SU-DHL-6 (cell line): ENCODE measurements around the gene PSMF1.
"Not testable (repeated sequence)": the region's sequence is repeated elsewhere in the genome, so short reads cannot be mapped to it uniquely, and the experiment has no call there.

Experiments
- H2AFZ ChIP-seq: fragments of 200-600 bp; sonication (generic); 2 replicates; pipeline ENCODE4 v1.6.1; 2014; ENCODE audit warnings: low read depth, mild to moderate bottlenecking, moderate library complexity, mixed read lengths, antibody characterized with exemption, low read length; ENCODE audit not compliant: severe bottlenecking
- H3F3A ChIP-seq: fragments of 200-600 bp; shearing (Covaris generic); 2 replicates; pipeline ENCODE4 v1.6.0; 2016; ENCODE audit warnings: antibody characterized with exemption, mild to moderate bottlenecking; ENCODE audit not compliant: insufficient read depth
- H3K27ac ChIP-seq: fragments of 200-600 bp; sonication (generic); 2 replicates; pipeline ENCODE4 v1.5.1; 2016; ENCODE audit warnings: low read depth, mild to moderate bottlenecking, low read length, moderate library complexity, mixed read lengths
- H3K27me3 ChIP-seq: fragments of 200-600 bp; sonication (generic), shearing (Covaris generic); 2 replicates; pipeline ENCODE4 v1.6.0; 2014; ENCODE audit warnings: mild to moderate bottlenecking, low read length
- H3K36me3 ChIP-seq: fragments of 200-600 bp; sonication (generic); 2 replicates; pipeline ENCODE4 v1.6.1; 2014; ENCODE audit warnings: mild to moderate bottlenecking, low read length, mixed read lengths
- H3K4me2 ChIP-seq: fragments of 300-600, 200-600 bp; shearing (Covaris generic), sonication (generic); 2 replicates; pipeline ENCODE4 v1.6.0; 2014; ENCODE audit warnings: low read length, low read depth, mild to moderate bottlenecking; ENCODE audit not compliant: poor library complexity, severe bottlenecking
- H3K4me3 ChIP-seq: fragments of 200-600 bp; sonication (generic); 2 replicates; pipeline ENCODE4 v1.5.1; 2014; ENCODE audit warnings: antibody characterized with exemption, low read length, mild to moderate bottlenecking, mixed read lengths; ENCODE audit not compliant: insufficient read depth, poor library complexity, severe bottlenecking
- H3K79me2 ChIP-seq: fragments of 200-600 bp; sonication (generic); 2 replicates; pipeline ENCODE4 v1.6.1; 2014; ENCODE audit warnings: mild to moderate bottlenecking, low read length, moderate library complexity; ENCODE audit not compliant: insufficient read depth
- H3K9ac ChIP-seq: fragments of 200-600 bp; sonication (generic); 2 replicates; pipeline ENCODE4 v1.7.0; 2014; ENCODE audit warnings: mild to moderate bottlenecking, low read length
- H3K9me2 ChIP-seq: fragments of 200-600 bp; sonication (generic); replicated peaks from 2 replicates; pipeline ENCODE4 v1.6.1; 2014; ENCODE audit warnings: low read length; ENCODE audit not compliant: insufficient read depth
- H3K9me3 ChIP-seq: fragments of 200-600 bp; sonication (generic); 2 replicates; pipeline ENCODE4 v1.6.1; 2014; ENCODE audit warnings: low read length, mixed read lengths; ENCODE audit not compliant: insufficient read depth
- H4K20me1 ChIP-seq: fragments of 200-600 bp; sonication (generic); 2 replicates; pipeline ENCODE4 v1.6.1; 2014; ENCODE audit warnings: low read depth, mild to moderate bottlenecking, antibody characterized with exemption, low read length, moderate library complexity, mixed read lengths
- CTCF ChIP-seq: fragments of 200-600 bp; sonication (generic); IDR thresholded peaks from one replicate; pipeline ENCODE4 v1.5.1; 2017; ENCODE audit warnings: antibody characterized with exemption, mild to moderate bottlenecking, low read length, moderate library complexity; ENCODE audit not compliant: insufficient read depth, poor library complexity, severe bottlenecking
- EZH2phosphoT487 ChIP-seq: fragments of 200-600 bp; sonication (generic), shearing (Covaris generic); conservative IDR thresholded peaks from 2 replicates; pipeline ENCODE4 v1.6.1; 2018; ENCODE audit warnings: mild to moderate bottlenecking, antibody characterized with exemption, low read length, moderate library complexity, mixed read lengths

Gene PSMF1

DNA sequence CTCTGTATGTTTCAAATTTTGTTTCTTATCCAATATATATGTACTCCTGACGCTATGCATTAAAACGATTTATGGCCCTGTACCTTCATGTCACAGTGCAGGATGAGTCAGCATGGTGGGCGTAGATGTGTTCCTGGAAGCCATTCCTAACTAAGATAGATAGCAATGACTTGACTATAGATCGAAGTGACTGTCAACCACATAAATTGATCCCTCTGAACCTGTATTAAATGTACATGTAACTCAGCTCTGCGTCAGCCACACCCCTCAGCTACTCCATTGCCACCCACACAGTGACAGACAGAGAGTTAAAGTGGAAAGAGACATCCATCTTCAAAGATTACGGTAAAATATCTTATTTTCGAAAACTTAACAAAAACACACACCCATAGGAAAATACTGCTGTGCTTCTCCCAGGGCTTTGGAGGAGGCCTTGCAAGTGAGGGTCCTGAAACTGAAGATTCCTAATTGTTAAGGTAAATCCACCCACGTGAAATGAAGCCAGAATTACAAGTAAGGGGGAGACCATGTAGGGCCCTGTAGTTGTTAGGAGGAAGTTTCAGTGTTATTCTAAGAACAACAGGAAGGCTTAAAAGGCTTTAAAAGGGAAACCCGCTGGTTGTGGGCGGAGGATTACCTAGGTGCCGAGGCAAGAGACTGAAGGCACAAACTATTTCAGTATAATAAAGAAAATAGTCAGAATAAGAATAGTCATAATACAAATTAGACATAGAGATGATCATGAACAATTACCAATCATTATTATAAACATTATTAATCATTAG is 97.2 kb downstream of the PSMF1 start:
- H3F3A ChIP-seq, result no peaks in the 10 kb centered on the region
- H3K4me2 ChIP-seq, result no peak overlapping the region
- H3K9me2 ChIP-seq, result no peaks in the 10 kb centered on the region
- no peaks in the 10 kb centered on the region for H3K36me3 ChIP-seq
- no peak overlapping the region for H2AFZ ChIP-seq
- no peak overlapping the region for H3K9ac ChIP-seq
- H3K4me3 ChIP-seq, result no peak overlapping the region
- no peaks in the 10 kb centered on the region for H3K79me2 ChIP-seq
- H3K27me3 ChIP-seq, result no peaks in the 10 kb centered on the region
- H3K27ac ChIP-seq, result no peak overlapping the region
- H3K9me3 ChIP-seq, result no peaks in the 10 kb centered on the region
- no peaks in the 10 kb centered on the region for H4K20me1 ChIP-seq
- TF ChIP-seq CTCF (no peak), EZH2phosphoT487 (no peak)

DNA sequence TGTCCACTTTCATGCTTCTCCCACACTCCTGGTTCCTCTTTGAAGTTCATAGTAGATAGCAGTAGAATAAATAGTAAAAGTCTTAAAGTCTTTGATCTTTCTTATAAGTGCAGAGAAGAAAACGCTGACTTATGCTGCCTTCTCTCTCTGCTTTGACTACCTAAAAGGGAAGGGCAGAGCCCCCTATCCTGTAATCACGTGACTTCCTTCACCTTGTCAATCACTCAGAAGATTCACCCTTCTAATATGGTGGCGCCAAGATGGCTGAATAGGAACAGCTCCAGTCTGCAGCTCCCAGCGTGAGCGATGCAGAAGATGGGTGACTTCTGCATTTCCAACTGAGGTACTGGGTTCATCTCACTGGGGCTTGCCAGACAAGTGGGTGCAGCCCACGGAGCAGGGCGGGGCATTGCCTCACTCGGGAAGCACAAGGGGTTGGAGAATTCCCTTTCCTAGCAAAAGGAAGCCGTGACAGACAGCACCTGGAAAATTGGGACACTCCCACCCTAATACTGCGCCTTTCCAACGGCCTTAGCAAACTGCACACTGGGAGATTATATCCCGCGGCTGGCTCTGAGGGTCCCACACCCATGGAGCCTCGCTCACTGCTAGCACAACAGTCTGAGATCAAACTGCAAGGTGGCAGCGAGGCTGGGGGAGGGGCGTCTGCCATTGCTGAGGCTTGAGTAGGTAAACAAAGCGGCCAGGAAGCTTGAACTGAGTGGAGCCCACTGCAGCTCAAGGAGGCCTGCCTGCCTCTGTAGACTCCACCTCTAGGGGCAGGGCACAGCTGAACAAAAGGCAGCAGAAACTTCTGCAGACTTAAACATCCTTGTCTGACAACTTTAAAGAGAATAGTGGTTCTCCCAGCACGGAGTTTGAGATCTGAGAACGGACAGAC is 98.4 kb downstream of the PSMF1 start:
- not testable (repeated sequence) for H3F3A ChIP-seq, H3K4me2 ChIP-seq, H4K20me1 ChIP-seq, H3K9me3 ChIP-seq, H2AFZ ChIP-seq, H3K27me3 ChIP-seq, H3K36me3 ChIP-seq, H3K9me2 ChIP-seq, H3K4me3 ChIP-seq, H3K9ac ChIP-seq, H3K79me2 ChIP-seq, H3K27ac ChIP-seq
